A673 (cell line): Measurements from ENCODE around the gene CRACR2A.

Experiments used
- EZH2 ChIP-seq: fragments of 200-600 bp; sonication (generic); IDR thresholded peaks from 2 replicates; pipeline ENCODE4 v1.6.1; 2017; ENCODE audit warnings: borderline replicate concordance, low read depth, mild to moderate bottlenecking, mixed read lengths, antibody characterized with exemption, low read length; ENCODE audit not compliant: poor library complexity, severe bottlenecking
- TF ChIP-seq, protein P1 (sequence below): fragments of 300-800, 200-600 bp; sonication (generic); conservative IDR thresholded peaks from 2 replicates; pipeline ENCODE4 v1.5.1; 2017; ENCODE audit warnings: low read depth, mild to moderate bottlenecking, antibody characterized with exemption, low read length, moderate library complexity, mixed read lengths

DNA sequence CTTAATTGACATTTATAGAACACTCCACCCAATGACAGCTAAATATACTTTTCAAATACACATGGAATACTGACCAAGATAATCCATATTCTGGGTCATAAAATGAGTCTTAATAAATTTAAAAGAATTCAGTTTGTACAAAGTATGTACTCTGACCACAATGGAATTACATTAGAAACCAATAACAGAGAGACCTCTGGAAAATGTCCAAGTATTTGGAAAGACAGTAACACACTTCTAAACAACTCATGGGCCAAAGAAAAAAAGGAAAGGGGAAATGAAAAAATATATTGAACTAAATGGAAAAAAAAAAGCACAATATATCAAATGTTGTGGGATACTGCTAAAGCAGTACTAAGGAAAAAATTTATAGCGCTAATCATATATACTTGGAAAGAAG lies 52.0 kb downstream of the CRACR2A start:
- TF ChIP-seq, protein P1, sequence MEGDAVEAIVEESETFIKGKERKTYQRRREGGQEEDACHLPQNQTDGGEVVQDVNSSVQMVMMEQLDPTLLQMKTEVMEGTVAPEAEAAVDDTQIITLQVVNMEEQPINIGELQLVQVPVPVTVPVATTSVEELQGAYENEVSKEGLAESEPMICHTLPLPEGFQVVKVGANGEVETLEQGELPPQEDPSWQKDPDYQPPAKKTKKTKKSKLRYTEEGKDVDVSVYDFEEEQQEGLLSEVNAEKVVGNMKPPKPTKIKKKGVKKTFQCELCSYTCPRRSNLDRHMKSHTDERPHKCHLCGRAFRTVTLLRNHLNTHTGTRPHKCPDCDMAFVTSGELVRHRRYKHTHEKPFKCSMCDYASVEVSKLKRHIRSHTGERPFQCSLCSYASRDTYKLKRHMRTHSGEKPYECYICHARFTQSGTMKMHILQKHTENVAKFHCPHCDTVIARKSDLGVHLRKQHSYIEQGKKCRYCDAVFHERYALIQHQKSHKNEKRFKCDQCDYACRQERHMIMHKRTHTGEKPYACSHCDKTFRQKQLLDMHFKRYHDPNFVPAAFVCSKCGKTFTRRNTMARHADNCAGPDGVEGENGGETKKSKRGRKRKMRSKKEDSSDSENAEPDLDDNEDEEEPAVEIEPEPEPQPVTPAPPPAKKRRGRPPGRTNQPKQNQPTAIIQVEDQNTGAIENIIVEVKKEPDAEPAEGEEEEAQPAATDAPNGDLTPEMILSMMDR = no peak
- no peak for TF ChIP-seq EZH2
